GM12878 (cell line): ENCODE measurements around the gene PRPF6. TPM values are rescaled to one million over a fixed set of nuclear protein-coding genes. Genes with fewer than 3 reads are reported as not detected.
A peak's percentile ranks its signal among the peaks of the same experiment; 100 is the strongest.

Experiments
- ATAC-seq: fragments of 200-7000 bp; cut with Tn5 transposase; 3 replicates; pipeline ENCODE4 v1.9.1; 2020; ENCODE audit warnings: mild to moderate bottlenecking, moderate library complexity
- BruUV-seq: library from RNA; stranded (reverse); fragments of 400-500 nt; replicated peaks from 2 replicates; lab custom pipeline; 2021; lab: Mats Ljungman, UMichigan
- CTCF ChIA-PET: fragments of 300-600 bp; sonication (Branson Sonifier 250); formaldehyde crosslinking; extraction: SDS; loops from one replicate; lab custom pipeline; 2021; ENCODE audit warnings: inconsistent platforms; lab: Yijun Ruan, JAX
- POLR2A ChIA-PET: fragments of 350-600 bp; formaldehyde crosslinking; extraction: SDS; loops from one replicate; lab custom pipeline; 2021; ENCODE audit warnings: inconsistent platforms; lab: Charles Lee
- RAD21 ChIA-PET: fragments of 300-600 bp; sonication (Branson Sonifier 250); formaldehyde crosslinking; loops from one replicate; lab custom pipeline; 2023; ENCODE audit warnings: antibody characterized with exemption; ENCODE audit not compliant: unreplicated experiment; lab: Charles Lee
- SMC1A ChIA-PET: fragments of 300-600 bp; sonication (Branson Sonifier 250); formaldehyde crosslinking; loops from one replicate; lab custom pipeline; 2023; ENCODE audit not compliant: unreplicated experiment, uncharacterized antibody; lab: Charles Lee
- DNase-seq: peaks from one replicate; pipeline ENCODE4 v3.0.0-alpha.2; 2011; ENCODE audit warnings: low read depth, low spot score
- FAIRE-seq: peaks from 3 replicates; lab custom pipeline; 2011; peaks lifted over from hg19 to GRCh38; lab: Jason Lieb, UNC
- H2AFZ ChIP-seq: 2 replicates; pipeline ENCODE4 v1.6.0; 2011; ENCODE audit warnings: low read depth, low read length, control low read depth; ENCODE audit not compliant: control insufficient read depth
- H3K27ac ChIP-seq: 2 replicates; pipeline ENCODE4 v1.5.1; 2011; ENCODE audit warnings: control low read depth; ENCODE audit not compliant: control insufficient read depth, insufficient read depth
- H3K27me3 ChIP-seq, 2 experiments: replicated peaks in 1 of 2; 2 replicates each; pipeline versions ENCODE4 v1.6.0 to v1.6.1; 2011; ENCODE audit warnings: low read length in 1 of 2; ENCODE audit not compliant: control insufficient read depth in 2 of 2, insufficient read depth in 2 of 2
- H3K36me3 ChIP-seq, 2 experiments: 2 replicates each; pipeline ENCODE4 v1.5.1; 2011; ENCODE audit warnings: low read length in 1 of 2; ENCODE audit not compliant: control insufficient read depth in 2 of 2, insufficient read depth in 2 of 2
- H3K4me1 ChIP-seq: 2 replicates; pipeline ENCODE4 v1.6.1; 2011; ENCODE audit warnings: mild to moderate bottlenecking, low read length, moderate library complexity, mixed read lengths; ENCODE audit not compliant: control insufficient read depth, insufficient read depth
- H3K4me2 ChIP-seq: 2 replicates; pipeline ENCODE4 v1.6.0; 2011; ENCODE audit warnings: control low read depth; ENCODE audit not compliant: control insufficient read depth, insufficient read depth
- H3K4me3 ChIP-seq: fragments of 200-600 bp; sonication (generic); 2 replicates; pipeline ENCODE4 v1.5.1; 2016
- H3K79me2 ChIP-seq: 2 replicates; pipeline ENCODE4 v1.6.0; 2011; ENCODE audit warnings: low read length; ENCODE audit not compliant: control insufficient read depth, insufficient read depth
- H3K9ac ChIP-seq: 2 replicates; pipeline ENCODE4 v1.8.0; 2011; ENCODE audit warnings: low read length, control low read depth, mixed read lengths; ENCODE audit not compliant: control insufficient read depth, insufficient read depth
- H3K9me3 ChIP-seq: replicated peaks from 3 replicates; pipeline ENCODE4 v1.5.1; 2011; ENCODE audit warnings: mild to moderate bottlenecking, low read length; ENCODE audit not compliant: control insufficient read depth, insufficient read depth
- H4K20me1 ChIP-seq: 2 replicates; pipeline ENCODE4 v1.6.0; 2011; ENCODE audit not compliant: control insufficient read depth, insufficient read depth
- BMI1 ChIP-seq: fragments of 450-650 bp; IDR thresholded peaks from 2 replicates; pipeline ENCODE4 v1.6.1; 2016; ENCODE audit warnings: mild to moderate bottlenecking, moderate library complexity, borderline replicate concordance
- POLR2A ChIP-seq: IDR thresholded peaks from 2 replicates; pipeline ENCODE4 v1.6.1; 2011; ENCODE audit warnings: low read depth, mild to moderate bottlenecking, low read length
- POLR2AphosphoS5 ChIP-seq: IDR thresholded peaks from 2 replicates; pipeline ENCODE4 v1.6.1; 2011; ENCODE audit warnings: mild to moderate bottlenecking, low read length, inconsistent platforms
- RAD51 ChIP-seq: fragments of 450-650 bp; IDR thresholded peaks from 2 replicates; pipeline ENCODE4 v1.6.1; 2016; ENCODE audit warnings: moderate library complexity, mild to moderate bottlenecking, inconsistent platforms
- SIX5 ChIP-seq: IDR thresholded peaks from 2 replicates; pipeline ENCODE4 v1.6.1; 2011; ENCODE audit warnings: mild to moderate bottlenecking, low read depth, low read length, moderate library complexity; ENCODE audit not compliant: severe bottlenecking
- SPI1 ChIP-seq: IDR thresholded peaks from 2 replicates; pipeline ENCODE4 v1.6.1; 2011; ENCODE audit warnings: low read depth, mild to moderate bottlenecking, low read length, moderate library complexity, borderline replicate concordance; ENCODE audit not compliant: insufficient read depth
- TARDBP ChIP-seq: IDR thresholded peaks from 2 replicates; pipeline ENCODE4 v1.6.1; 2016; ENCODE audit warnings: borderline replicate concordance
- WGBS: methylation state at CpG from one replicate; pipeline ENCODE4 v1.1.6; 2016; ENCODE audit warnings: low lambda C conversion rate; ENCODE audit not compliant: insufficient replicate concordance, insufficient coverage; ENCODE audit errors: missing lambda C conversion rate; 5-methylcytosine and 5-hydroxymethylcytosine counted together
- in situ Hi-C: fragments of 300-500 bp; cut with MboI; formaldehyde crosslinking; loops from 9 replicates; pipeline ENCODE4 v1.14.3; 2018; ENCODE audit warnings: mixed read lengths
- intact Hi-C: fragments of 100-400 bp; cut with micrococcal nuclease; formaldehyde crosslinking; loops from one replicate; pipeline ENCODE4 v1.14.2; 2022; ENCODE audit not compliant: unreplicated experiment
- polyA plus RNA-seq, 11 experiments: library from polyadenylated mRNA; depleted of rRNA in 4 of 11; unstranded in 6 of 11; stranded (reverse) in 5 of 11; fragments of >200 nt; fragmentation: Nextera tagmentation in 4 of 11; fragmentation: Illumina TruSeq in 1 of 11; extraction: Ambion mirVana in 4 of 11; extraction: Trizol in 1 of 11; gene quantifications; 1 replicate in 1 of 11; 2 replicates in 10 of 11; pipeline versions ENCODE4 v1.2.1 to v1.2.3, GENCODE V29; 2011 to 2016; ENCODE audit warnings: inconsistent platforms in 2 of 11, missing spikeins in 2 of 11, low read depth in 1 of 11
- total RNA-seq, 4 experiments: library from RNA; depleted of rRNA in 3 of 4; stranded (reverse); fragments of >200 nt in 3 of 4; fragmentation: Illumina TruSeq in 1 of 4; extraction: Trizol in 1 of 4; gene quantifications; 2 replicates each; pipeline versions ENCODE4 v1.2.1 to v1.2.3, GENCODE V29; 2013 to 2021
- TF ChIP-seq, protein P1 (sequence below): IDR thresholded peaks from 2 replicates; pipeline ENCODE4 v1.6.1; 2011; ENCODE audit warnings: borderline replicate concordance, low read depth, mild to moderate bottlenecking, moderate library complexity, low read length; ENCODE audit not compliant: insufficient read depth, poor library complexity, severe bottlenecking

Gene PRPF6
- total and polyA plus RNA-seq, 10 of the 15 experiments (the other 5 are each of a cell fraction or from before 2014, with no cell fraction given): 5.0 to 102 (median 71.3) TPM

DNA sequence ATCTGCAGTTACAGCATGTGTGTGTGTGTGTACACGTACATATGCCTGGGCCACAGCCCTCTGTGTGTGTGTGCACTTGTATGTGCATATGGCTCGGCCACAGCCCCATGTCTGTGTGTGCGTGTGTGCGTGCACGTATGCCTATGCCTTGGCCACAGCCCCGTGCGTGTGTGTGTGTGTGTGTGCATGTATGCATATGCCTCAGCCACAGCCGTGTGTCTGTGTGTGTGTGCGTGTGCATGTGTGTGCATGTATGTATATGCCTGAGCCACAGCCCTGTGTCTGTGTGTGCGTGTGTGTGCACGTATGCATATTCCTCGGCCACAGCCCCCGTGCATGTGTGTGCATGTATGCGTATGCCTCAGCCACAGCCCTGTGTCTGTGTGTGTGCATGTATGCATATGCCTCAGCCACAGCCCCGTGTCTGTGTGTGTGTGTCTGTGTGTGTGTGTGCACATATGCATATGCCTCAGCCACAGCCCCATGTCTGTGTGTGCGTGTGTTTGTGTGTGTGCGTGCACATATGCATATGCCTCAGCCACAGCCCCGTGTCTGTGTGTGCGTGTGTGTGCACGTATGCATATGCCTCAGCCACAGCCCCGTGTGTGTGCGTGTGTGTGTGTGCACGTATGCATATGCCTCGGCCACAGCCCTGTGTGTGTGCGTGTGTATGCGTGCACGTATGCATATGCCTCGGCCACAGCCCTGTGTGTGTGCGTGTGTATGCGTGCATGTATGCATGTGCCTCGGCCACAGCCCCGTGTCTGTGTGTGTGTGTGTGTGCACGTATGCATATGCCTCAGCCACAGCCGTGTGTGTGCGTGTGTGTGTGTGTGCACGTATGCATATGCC lies 40.4 kb downstream of the PRPF6 start:
- SMC1A ChIA-PET: no interaction called here
- 94% methylated on average over 36 of the region's 36 CpGs for WGBS
- Histone ChIP-seq H3K4me3 (no peak overlapping the region), H3K9ac (no peak overlapping the region), H4K20me1 (no peaks in the 10 kb centered on the region), H3K36me3 (peaks cover 54 to 60% of the 10 kb centered on the region in 2 experiments), H3K4me2 (no peak overlapping the region), H2AFZ (no peak overlapping the region), H3K27ac (no peak overlapping the region), H3K79me2 (no peaks in the 10 kb centered on the region), H3K27me3 (no peaks in the 10 kb centered on the region), H3K9me3 (no peaks in the 10 kb centered on the region; the same call in 2 of the 3 replicates), H3K4me1 (no peaks in the 10 kb centered on the region)
- DNase-seq (no peak), FAIRE-seq (no peak), ATAC-seq (no peak)
- POLR2A ChIA-PET: interaction anchor here (0.6 kb wide), 1 partner anchor 10 kb away, joined by 4 read pairs; no protein-coding TSS in a partner anchor
- CTCF ChIA-PET: no interaction called here
- RAD21 ChIA-PET: no interaction called here
- in situ Hi-C loops (no loop called here), intact Hi-C loops (no loop called here)
- TF ChIP-seq TARDBP (0 out of 2 replicates have a peak, but pooled peaks have one; percentile 20), SPI1 (no peak), POLR2AphosphoS5 (peak; percentile 56; the same call in 1 of the 2 replicates), SIX5 (no peak), BMI1 (no peak), RAD51 (no peak), POLR2A (peak; percentile 64)
- TF ChIP-seq, protein P1, sequence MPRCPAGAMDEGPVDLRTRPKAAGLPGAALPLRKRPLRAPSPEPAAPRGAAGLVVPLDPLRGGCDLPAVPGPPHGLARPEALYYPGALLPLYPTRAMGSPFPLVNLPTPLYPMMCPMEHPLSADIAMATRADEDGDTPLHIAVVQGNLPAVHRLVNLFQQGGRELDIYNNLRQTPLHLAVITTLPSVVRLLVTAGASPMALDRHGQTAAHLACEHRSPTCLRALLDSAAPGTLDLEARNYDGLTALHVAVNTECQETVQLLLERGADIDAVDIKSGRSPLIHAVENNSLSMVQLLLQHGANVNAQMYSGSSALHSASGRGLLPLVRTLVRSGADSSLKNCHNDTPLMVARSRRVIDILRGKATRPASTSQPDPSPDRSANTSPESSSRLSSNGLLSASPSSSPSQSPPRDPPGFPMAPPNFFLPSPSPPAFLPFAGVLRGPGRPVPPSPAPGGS: peak; percentile 14
- no TSS peak for BruUV-seq
